H4 (cell line): ENCODE results near the gene MYO19. TPM values are rescaled to one million over a fixed set of nuclear protein-coding genes. Genes with fewer than 3 reads are reported as not detected.
A peak's percentile ranks its signal among the peaks of the same experiment; 100 is the strongest.

Source experiments
- DNase-seq: peaks from one replicate; pipeline ENCODE4 v3.0.0-alpha.2; 2015; ENCODE audit warnings: low spot score
- total RNA-seq: library from RNA; depleted of rRNA; stranded (reverse); fragments of >200 nt; shearing (Covaris generic); gene quantifications from 2 replicates; pipeline ENCODE4 v1.2.3, GENCODE V29; 2014; rRNA removed

MYO19 gene, protein sequence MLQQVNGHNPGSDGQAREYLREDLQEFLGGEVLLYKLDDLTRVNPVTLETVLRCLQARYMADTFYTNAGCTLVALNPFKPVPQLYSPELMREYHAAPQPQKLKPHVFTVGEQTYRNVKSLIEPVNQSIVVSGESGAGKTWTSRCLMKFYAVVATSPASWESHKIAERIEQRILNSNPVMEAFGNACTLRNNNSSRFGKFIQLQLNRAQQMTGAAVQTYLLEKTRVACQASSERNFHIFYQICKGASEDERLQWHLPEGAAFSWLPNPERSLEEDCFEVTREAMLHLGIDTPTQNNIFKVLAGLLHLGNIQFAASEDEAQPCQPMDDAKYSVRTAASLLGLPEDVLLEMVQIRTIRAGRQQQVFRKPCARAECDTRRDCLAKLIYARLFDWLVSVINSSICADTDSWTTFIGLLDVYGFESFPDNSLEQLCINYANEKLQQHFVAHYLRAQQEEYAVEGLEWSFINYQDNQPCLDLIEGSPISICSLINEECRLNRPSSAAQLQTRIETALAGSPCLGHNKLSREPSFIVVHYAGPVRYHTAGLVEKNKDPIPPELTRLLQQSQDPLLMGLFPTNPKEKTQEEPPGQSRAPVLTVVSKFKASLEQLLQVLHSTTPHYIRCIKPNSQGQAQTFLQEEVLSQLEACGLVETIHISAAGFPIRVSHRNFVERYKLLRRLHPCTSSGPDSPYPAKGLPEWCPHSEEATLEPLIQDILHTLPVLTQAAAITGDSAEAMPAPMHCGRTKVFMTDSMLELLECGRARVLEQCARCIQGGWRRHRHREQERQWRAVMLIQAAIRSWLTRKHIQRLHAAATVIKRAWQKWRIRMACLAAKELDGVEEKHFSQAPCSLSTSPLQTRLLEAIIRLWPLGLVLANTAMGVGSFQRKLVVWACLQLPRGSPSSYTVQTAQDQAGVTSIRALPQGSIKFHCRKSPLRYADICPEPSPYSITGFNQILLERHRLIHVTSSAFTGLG
- 36.0 and 42.7 TPM in 2 replicates for total RNA-seq

DNA sequence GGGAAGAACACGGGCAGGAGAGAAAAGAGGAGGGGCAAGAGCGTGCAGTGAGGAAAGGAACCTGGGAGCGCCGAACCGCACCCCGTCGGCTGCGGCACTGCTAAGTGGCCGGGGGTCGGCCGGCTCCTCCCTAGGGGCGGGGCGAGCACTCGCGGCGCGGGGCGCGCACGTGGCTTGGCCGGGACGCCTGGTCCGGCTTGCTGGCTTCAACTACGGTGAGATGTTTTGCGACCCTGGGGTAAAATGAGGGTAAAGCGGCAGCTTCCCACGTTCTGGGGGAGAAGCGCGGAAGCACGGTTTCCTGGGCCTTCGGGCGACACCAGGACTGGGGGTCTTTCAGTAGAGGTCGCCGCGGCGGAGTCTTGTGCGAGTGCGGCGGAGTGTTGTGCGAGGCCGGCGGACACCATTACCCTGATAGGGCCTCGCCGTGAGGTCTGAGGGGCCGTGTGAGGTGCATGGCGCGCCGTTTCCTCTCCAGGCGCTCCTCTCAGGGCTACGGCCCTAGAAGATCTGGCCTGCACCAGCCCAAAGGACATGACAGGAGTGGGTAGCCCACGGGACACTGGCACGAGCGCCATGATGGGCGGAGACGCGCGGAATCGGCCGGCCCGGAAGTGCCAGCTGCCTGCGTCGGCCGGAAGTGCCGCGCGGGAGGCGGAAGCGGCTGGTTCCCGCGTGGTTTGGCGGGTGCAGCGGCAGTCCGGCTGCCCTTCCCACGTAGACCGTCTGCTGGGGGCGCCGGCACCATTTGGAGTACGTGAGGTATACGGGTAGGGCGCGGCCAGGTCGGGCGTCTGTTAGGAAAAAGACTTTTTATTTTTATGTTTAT lies at the start of gene MYO19, which contains the start of gene PIGW:
TSS of gene MYO19 (minus strand) at position 29 of the 829 bp plus-strand sequence. CDS start 2,330 bp downstream, outside the sequence.
TSS of gene PIGW (plus strand) at position 148 of the 829 bp plus-strand sequence. CDS start 2,115 bp downstream, outside the sequence.
- peak; percentile 87 for DNase-seq

DNA sequence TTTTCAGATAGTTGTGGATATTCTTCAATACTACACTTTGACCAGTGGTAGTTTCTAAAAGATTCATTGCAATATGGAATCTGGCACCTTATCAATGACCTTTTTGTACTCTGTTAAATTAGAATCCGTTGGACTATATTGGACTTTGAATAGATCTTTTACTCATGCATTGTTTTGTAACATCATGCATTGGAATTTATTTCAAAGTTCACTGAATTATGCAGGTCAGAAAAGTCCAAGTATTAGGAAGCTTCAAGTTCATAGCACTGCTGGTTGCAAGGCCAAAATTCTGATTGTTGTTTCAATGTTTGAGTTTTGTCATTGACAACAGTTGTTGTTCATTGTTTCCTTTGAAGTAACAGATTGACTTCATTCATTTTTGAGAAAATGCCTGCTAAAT lies 49.1 kb upstream of the MYO19 start:
- no peak for DNase-seq

DNA sequence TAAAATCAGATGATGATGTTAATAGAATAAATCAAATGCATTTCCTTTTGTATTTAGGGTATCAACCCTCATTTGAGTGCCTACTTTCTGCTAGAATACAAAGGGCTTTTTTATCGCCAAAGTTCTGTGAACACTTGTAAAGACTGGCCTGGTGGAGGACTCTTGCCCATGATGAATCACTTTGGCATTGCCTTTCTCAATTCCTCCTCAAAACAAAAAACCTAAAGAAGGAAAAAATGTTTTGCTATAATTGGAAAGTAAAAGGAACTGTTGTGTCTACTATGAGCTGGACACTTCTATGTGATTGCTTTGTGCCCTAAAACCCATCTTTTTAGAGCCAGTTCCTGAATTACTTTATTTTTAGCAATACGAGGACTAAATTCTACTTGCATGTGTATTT lies 44.0 kb upstream of the MYO19 start:
- DNase-seq, result no peak

DNA sequence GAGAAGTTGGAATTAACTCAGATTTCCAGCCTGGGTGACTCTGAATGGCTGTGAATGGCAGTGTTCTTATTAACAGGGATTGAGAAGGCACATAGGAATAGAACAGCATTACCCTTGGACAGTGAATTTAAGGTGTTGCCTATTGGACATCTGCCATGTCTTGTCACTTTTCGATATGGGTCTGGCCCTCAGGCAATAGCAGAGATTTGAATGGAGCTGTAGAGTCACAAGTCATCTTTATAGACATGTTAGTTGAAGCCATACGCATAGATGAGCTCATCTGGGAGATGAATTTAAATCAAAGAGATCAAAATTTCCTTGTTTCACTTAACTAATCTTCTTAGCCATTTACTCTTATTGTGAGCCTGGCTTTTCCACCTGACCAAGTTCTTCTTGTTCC lies 42.1 kb upstream of the MYO19 start:
- DNase-seq, result no peak

DNA sequence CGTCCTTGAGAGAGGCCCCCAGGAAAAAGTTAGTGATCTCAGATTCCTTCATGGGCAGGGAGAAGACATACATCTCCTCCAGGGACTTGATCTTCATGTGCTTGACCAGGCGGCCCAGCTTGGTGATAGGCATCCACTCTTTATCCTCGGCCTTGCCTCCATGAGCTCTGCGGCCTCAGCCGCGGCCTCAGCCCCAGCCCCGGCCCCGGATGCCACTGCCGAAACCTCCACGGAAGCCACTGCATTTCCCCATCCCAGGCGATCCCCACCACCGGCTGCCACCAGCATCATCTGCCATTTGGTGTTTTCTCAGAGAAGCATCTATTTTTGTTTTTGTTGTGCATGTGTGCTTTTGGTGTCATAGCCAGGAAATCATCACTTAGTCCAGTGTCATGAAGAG lies 40.4 kb upstream of the MYO19 start:
- no peak for DNase-seq

DNA sequence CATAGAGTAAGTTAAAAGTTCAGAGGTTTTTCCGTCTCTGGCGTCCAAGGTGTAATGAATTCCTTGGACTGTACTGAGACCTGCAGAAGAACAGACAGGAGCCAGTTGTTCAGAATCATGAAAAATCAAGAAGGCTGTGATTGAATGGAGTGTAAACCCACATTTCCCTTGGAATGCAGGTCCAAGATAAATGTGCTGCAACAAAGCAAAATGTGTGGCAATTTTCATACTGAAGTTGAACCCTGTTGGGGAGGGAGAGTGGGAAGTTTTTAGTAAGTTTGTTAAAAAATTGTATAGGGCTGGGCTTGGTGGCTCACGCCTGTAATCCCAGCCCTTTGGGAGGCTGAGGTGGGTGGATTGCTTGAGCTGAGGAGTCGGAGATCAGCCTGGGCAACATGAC lies 31.4 kb upstream of the MYO19 start:
- DNase-seq, result no peak

DNA sequence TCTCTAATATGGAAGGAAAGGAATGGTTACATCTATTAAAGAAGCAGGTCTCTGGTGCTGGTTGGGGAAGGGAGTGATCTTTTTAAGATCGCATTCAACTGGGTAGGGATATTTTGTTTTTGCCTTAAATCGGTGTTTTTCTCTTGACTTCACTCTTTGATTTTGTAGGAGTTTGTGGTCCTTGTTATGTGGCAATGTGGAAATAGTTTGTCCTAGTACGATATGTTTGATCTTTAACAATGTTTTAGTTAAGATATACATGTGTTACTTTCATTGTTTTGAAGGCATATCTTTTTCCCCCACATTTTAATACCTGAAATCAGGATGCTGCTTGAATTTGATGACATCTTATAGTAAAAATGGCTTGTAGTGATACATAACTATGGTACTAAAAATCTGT lies 18.8 kb upstream of the MYO19 start:
- DNase-seq, result no peak

DNA sequence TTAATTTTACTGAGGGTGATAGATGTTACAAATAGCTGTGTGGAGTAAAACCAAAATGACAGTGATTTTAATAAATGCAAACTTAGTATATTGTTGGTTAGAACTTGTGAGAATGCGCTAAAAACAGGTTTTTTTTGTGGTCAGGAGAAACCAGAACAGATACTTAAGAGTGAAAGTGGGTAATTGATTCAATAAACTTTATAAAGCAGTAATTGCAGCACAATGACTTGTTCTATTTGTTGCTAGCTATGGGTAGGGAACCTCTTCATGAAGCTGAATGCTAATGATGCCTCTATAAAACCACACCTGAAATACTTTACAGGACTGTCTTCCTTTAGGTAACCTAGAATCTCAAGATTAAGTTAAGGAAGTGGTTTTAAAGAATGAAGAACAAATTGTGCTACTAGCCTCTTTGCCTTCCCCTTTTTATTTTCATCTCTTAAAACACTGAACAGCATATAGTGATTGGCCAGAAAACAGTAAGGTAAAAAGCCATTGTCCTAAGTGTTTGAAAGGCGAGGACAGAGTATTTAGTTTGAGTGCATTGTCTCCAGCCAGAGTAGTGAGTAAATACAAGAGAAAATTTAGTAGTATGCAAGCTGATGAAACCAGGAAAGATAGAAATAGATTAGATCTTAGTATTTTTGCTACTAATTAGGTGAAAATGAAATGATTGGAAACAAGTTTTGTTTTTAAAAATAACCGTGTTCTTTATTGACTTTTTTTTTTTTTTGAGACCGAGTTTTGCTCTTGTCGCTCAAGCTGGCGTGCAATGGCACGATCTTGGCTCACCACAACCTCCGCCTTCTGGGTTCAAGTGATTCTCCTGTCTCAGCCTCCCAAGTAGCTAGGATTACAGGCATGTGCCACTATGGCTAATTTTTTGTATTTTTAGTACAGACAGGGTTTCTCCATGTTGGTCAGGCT lies 16.1 kb upstream of the MYO19 start:
- no peak for DNase-seq

DNA sequence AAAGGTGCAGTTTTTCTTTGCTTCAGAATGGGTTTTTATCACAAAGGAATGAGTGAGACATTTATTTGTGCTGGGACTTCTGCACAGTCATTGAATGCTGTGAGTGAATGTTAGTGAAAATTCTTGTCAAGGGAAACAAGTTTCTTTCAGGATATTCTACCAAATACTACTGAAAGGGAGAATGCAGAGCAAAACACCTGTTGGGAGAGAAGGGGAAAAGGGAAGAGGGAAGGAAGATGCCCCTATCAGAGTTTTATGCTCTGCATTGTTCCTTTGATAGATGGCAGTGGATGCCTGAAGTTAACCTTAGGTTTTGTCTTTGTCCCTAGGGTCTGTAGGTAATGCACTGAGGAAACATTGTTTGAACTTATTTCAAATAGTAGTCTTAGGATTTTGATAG lies 13.1 kb upstream of the MYO19 start:
- DNase-seq, result no peak

DNA sequence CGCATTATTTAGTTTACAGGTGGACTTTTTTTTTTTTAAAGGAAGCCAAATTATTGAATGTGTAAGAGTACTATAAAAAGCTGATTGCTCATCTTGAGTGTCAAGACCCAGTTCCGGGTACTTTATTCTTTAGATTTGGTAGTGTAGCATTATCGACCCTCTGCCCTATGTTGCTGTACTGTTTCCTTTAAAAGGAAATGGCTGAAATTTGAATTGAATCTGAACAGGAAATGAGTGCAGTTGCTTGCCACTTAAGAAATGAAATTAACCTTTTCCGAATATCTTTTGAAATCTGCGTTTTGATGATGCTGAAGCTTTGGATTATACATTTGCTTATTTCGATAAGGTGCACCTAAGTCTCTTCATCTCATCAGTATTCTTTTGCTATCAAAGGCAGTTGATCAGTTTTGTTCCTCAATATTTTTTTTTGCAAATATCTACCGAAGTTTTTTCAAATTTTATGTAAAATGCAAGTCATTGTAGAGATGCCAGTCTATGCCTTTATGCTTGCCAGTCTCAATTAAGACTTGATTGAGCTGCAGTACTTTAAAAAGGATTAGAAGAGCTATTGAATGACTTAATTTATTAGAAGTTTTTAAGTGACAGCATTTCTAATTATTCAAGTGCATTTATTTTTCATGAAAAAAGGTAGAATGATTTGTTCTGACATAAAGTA lies 11.9 kb upstream of the MYO19 start:
- no peak for DNase-seq

DNA sequence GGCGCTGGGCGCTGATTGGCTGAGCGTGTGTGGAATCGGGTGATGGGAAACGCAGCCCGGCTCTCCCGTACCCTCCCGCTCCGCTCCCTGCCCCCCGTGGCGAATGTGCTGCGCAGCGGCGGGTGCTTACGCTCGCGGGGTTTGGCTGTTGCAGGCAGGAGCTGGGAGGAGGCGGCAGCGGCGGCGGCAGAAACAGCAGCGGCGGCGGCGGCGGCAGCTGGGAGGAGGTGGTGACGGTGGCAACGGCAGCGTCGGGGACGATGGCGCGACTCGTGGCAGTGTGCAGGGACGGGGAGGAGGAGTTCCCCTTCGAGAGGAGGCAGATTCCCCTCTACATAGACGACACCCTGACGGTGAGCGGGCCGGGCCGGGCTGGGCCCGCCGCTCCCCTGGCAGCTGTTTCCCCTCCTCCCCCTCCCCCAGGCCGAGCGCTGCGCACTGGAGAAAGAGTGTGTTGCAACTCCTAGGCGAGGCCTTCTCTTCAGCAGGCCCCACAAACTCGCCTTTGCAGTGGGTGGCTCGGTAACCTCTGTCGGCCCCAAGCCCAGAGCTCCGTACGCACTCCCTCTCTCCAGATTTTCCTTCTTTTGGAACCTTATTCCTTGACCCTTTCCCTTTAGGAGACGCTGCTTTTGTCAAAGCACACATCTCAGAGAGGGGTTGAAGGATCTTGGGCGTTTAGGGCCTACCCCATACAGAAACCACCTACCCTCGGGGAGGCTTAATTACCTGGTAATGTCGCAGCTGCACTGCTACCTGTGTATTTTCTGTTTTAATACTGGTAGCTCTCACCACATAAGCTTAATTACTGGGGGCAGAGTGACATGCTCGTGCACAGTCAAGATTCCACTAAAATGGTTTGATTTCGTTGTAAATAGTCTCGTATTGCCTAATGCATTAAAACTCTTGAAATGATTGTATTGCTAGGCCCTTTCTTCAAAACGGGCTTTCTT lies 11.1 kb upstream of the MYO19 start:
- DNase-seq, result peak; percentile 96

DNA sequence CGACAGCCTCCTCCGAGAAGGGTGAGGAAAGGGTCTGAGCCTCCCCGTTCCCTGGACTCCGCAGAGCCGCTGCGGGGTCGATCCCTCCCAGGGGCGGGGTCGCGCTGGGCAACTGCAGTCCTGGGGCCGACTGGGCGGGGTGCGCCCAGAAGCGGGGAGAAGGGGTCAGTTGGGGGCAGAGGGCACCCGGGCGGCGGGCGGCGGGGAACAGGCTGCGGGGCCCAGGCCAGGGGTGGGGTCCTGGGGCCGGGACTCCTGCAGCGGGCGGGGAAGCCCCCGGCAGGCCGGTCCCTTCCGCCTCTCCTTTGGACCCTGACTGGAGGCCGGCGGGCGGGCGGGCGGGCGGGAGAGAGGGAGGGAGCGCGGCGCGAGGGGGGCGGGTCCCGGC lies 10.4 kb upstream of the MYO19 start:
- DNase-seq, result no peak

DNA sequence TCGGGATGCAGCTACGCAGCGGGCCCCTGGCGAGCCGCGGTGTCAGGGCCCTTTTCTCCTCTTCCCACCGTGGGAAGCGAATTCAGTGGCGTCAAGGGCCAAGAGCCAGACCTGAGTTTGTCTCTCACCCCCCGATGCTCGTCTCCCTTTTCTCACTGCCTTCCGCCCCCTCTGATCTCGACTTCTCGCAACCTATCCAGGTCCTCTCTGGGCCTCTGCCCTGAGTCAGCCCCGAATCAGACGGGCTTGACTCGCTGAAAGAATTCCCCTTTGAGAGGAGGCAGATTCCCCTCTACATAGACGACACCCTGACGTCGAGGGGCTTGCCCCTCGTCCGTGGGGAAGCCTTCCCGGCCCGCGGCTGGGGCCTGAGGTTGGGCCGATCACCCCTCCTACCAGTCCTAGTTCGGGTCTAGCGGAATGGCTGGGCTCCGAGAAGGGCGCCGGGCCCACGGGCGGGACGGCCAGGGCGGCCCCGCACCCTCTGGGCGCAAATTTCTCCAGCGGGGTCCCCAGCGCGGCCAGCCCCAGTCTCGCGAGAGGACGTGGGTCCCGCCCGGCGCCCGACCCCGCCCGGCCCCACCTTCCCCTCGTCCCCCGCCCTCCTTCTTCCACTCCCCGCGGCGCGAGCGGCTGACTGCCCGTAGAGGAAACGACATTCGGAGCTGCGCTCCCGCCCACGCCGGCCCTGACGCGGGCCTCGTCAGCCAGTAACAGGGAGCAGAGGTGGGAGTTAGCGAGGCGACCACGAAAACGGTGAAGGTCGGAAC lies 9.8 kb upstream of the MYO19 start, which contains the start of gene GGNBP2:
TSS of gene GGNBP2 (plus strand) at position 613 of the 770 bp plus-strand sequence. CDS start 806 bp downstream, outside the sequence.
- peak; percentile 88 for DNase-seq

DNA sequence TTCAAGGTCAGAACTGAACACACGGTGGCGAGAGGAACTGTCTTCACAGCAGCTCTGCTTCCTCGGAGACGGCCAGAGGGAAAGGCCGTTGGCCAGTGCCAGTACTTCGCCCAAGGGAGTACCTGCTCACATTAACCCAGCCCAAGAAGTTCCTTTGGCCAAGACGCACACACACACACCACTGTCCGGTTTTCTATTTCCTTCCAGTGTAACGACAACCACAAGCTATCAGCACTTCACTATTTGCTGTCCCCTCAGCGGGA lies 9.3 kb upstream of the MYO19 start:
- DNase-seq, result peak; percentile 31

DNA sequence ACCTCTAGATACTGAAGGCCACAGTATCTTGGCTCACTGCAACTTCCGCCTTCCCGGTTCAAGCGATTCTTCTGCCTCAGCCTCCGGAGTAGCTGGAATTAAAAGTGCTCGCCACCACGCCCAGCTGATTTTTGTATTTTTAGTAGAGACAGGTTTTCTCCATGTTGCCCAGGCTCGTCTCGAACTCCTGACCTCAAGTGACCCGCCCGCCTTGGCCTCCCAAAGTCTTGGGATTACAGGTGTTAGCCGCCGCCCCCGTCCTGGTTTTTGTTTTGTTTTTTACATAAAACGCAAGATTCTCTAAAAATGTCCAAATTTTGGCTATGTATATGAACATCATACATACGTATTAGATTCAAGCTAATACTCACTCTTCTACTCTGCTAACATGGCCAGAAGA lies 8.1 kb upstream of the MYO19 start:
- DNase-seq, result no peak

DNA sequence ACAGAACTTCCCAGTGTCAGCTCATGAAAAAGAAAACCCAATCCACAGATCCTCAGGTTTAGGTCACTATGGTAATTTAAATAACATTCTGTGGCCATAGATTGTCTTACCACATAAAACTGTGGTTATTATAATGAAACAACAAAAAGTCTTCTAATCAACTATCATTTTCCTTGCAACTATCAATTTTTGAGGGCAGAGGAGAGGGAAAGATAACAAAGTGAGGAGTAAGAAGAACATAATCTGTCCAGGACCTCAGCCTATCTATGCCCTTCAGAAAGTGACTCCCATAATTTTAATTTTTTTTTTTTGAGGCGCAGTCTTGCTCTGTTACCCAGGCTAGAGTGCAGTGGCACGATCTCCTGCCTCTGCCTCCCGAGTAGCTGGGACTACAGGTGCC lies 6.0 kb upstream of the MYO19 start:
- no peak for DNase-seq

DNA sequence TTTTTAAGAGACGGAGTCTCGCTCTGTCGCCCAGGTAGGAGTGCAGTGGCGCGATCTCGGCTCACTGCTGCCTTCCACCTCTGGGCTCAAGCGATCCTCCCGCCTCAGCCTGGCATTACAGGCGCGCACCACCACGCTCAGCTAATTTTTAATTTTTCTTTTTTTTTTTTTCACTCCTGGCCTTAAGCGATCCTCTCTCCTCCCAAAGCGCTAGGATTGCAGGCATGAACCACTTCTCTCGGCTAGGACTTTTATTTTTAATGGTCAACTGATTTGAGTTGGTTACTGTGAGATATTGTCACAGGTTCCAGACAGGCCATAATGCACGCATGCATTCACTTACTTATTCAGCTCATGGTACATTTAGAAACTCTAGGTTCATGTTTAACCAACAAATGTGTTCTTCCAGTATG lies 1.0 kb upstream of the MYO19 start:
- DNase-seq, result no peak
